Measurements from ENCODE around the gene PTPRM. TPM values are rescaled to one million over a fixed set of nuclear protein-coding genes. Genes with fewer than 3 reads are reported as not detected.

PTPRM gene
- total RNA-seq, 1 experiment from 2014 or later: 45.6 TPM

GRCh38 chr18:8319798-8320489 lies 752.8 kb downstream of the PTPRM start:
- Histone ChIP-seq H3K4me2 (ENCODE audit: low read length) (no peak overlapping the region), H3K9me2 (replicated peaks; ENCODE audit: low read length) (no peaks in the 10 kb centered on the region), H3K9ac (ENCODE audit: low read length) (no peak overlapping the region), H2AFZ (ENCODE audit: low read length) (no peak overlapping the region), H3K9me3 (ENCODE audit: low read length) (no peaks in the 10 kb centered on the region), H4K20me1 (ENCODE audit: low read length) (no peaks in the 10 kb centered on the region), H3K79me2 (ENCODE audit: low read length) (no peaks in the 10 kb centered on the region), H3K27me3 (ENCODE audit: low read length) (no peaks in the 10 kb centered on the region), H3K36me3 (ENCODE audit: low read depth, low read length) (no peaks in the 10 kb centered on the region), H3K27ac (ENCODE audit: low read length) (no peak overlapping the region), H3K4me1 (ENCODE audit: insufficient read depth, low read length) (peaks cover 21% of the 10 kb centered on the region), H3F3A (ENCODE audit: low read length, unreplicated experiment) (no peaks in the 10 kb centered on the region), H3K4me3 (ENCODE audit: low read length) (no peak overlapping the region)
- ChIA-PET CTCF (no interaction called here), POLR2A (ENCODE audit: unreplicated experiment) (no interaction called here)
- intact Hi-C loops (cut with micrococcal nuclease): loop anchor here (10.0 kb wide), 3 partner anchors 205 to 445 kb away; no protein-coding TSS in a partner anchor
- BruUV-seq (replicated peaks): no TSS peak
- peak; percentile 72 for ATAC-seq
- peak; percentile 40 for DNase-seq
- TF ChIP-seq CTCF (conservative IDR thresholded peaks at IDR 0.05; ENCODE audit: low read depth, low read length) (no peak), EZH2 (IDR thresholded peaks at IDR 0.05; ENCODE audit: low read length, unreplicated experiment) (no peak), EZH2phosphoT487 (IDR thresholded peaks at IDR 0.05; ENCODE audit: borderline replicate concordance, low read length) (no peak)

- no peaks in the 10 kb centered on the region for H4K20me1 ChIP-seq (ENCODE audit: low read length)
- BruUV-seq (replicated peaks): no TSS peak
- no peaks in the 10 kb centered on the region for H3K79me2 ChIP-seq (ENCODE audit: low read length)
- no peak for DNase-seq
- no peaks in the 10 kb centered on the region for H3K9me2 ChIP-seq (replicated peaks; ENCODE audit: low read length)
- ChIA-PET POLR2A (ENCODE audit: unreplicated experiment) (no interaction called here), CTCF (no interaction called here)
- no peak overlapping the region for H3K4me3 ChIP-seq (ENCODE audit: low read length)
- peaks cover 27% of the 10 kb centered on the region for H3K4me1 ChIP-seq (ENCODE audit: insufficient read depth, low read length)
- no peak overlapping the region for H3K9ac ChIP-seq (ENCODE audit: low read length)
- H2AFZ ChIP-seq (ENCODE audit: low read length): no peak overlapping the region
- no peak overlapping the region for H3K27ac ChIP-seq (ENCODE audit: low read length)
- no peaks in the 10 kb centered on the region for H3K27me3 ChIP-seq (ENCODE audit: low read length)
- no peaks in the 10 kb centered on the region for H3K9me3 ChIP-seq (ENCODE audit: low read length)
- no peaks in the 10 kb centered on the region for H3K36me3 ChIP-seq (ENCODE audit: low read depth, low read length)
- no peak overlapping the region for H3K4me2 ChIP-seq (ENCODE audit: low read length)
- intact Hi-C loops (cut with micrococcal nuclease): loop anchor here (10.0 kb wide), 3 partner anchors 208 to 448 kb away; no protein-coding TSS in a partner anchor
- H3F3A ChIP-seq (ENCODE audit: low read length, unreplicated experiment): no peaks in the 10 kb centered on the region
- TF ChIP-seq EZH2 (IDR thresholded peaks at IDR 0.05; ENCODE audit: low read length, unreplicated experiment) (no peak), CTCF (conservative IDR thresholded peaks at IDR 0.05; ENCODE audit: low read depth, low read length) (no peak), EZH2phosphoT487 (IDR thresholded peaks at IDR 0.05; ENCODE audit: borderline replicate concordance, low read length) (no peak)
- ATAC-seq: no peak
These were observed 755.4 kb downstream of the PTPRM start for GRCh38 chr18:8322486-8322885.
